Cardiac fibroblast (primary cell): ENCODE data around the gene C2orf69.
A peak's percentile ranks its signal among the peaks of the same experiment; 100 is the strongest.
"Not testable (repeated sequence)": the region's sequence is repeated elsewhere in the genome, so short reads cannot be mapped to it uniquely, and the experiment has no call there.

Experiments
- DNase-seq, 2 donors: peaks; one replicate each; pipeline versions ENCODE4 v3.0.0 to v3.0.0-alpha.2; 2010; ENCODE audit warnings: low read depth in 2 of 2
- H3K4me3 ChIP-seq, 2 donors: replicated peaks in 1 of 2; 1 replicate in 1 of 2; 2 replicates in 1 of 2; pipeline ENCODE4 v1.5.1; 2011; ENCODE audit warnings: low read depth in 2 of 2, low read length in 2 of 2, mild to moderate bottlenecking in 2 of 2, moderate library complexity in 1 of 2
- TF ChIP-seq, protein P1 (sequence below): IDR thresholded peaks from one replicate; pipeline ENCODE4 v1.5.1; 2011; ENCODE audit warnings: low read depth, mild to moderate bottlenecking, low read length, inconsistent platforms

Gene C2orf69

DNA sequence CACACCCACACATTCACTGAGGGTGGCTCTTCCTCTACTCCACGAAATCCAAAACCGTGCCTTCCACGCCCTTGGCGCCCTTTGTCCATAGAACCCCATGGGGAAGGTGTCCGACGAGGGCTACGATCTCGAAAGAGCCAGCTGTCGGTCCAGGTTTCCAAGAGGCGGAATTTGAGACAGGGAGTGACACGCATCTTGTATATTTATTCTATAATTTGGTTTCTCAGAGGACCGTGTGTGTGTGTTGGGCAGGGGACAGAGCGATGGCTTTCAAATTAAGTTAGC, 726 bp downstream of the C2orf69 start:
- TF ChIP-seq, protein P1, sequence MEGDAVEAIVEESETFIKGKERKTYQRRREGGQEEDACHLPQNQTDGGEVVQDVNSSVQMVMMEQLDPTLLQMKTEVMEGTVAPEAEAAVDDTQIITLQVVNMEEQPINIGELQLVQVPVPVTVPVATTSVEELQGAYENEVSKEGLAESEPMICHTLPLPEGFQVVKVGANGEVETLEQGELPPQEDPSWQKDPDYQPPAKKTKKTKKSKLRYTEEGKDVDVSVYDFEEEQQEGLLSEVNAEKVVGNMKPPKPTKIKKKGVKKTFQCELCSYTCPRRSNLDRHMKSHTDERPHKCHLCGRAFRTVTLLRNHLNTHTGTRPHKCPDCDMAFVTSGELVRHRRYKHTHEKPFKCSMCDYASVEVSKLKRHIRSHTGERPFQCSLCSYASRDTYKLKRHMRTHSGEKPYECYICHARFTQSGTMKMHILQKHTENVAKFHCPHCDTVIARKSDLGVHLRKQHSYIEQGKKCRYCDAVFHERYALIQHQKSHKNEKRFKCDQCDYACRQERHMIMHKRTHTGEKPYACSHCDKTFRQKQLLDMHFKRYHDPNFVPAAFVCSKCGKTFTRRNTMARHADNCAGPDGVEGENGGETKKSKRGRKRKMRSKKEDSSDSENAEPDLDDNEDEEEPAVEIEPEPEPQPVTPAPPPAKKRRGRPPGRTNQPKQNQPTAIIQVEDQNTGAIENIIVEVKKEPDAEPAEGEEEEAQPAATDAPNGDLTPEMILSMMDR = no peak
- DNase-seq = no peak
- peak overlapping the region; percentile 90 to 97 for H3K4me3 ChIP-seq

DNA sequence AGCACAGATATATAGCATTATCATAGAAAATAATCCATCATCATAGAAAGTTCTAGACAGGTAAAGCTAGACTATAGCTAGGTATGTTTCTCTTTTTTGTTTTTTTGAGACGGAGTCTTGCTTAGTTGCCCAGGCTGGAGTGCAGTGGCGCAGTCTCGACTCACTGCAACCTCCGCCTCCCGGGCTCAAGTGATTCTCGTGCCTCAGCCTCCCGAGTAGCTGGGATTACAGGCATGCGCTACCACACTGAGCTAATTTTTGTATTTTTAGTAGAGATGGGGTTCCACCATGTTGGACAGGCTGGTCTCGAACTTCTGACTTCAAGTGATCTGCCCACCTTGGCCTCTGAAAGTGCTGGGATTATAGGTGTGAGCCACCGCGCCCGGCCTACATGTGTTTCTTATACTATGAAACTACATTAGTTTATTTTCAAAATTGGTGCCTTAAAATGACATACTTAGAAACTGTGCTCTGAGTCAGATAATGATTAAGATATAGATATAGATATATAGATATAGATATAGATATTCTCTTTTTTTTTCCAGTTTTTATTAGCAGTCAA, 1.5 kb downstream of the C2orf69 start:
- peak overlapping the region; percentile 90 to 97 for H3K4me3 ChIP-seq
- DNase-seq = not testable (repeated sequence)

DNA sequence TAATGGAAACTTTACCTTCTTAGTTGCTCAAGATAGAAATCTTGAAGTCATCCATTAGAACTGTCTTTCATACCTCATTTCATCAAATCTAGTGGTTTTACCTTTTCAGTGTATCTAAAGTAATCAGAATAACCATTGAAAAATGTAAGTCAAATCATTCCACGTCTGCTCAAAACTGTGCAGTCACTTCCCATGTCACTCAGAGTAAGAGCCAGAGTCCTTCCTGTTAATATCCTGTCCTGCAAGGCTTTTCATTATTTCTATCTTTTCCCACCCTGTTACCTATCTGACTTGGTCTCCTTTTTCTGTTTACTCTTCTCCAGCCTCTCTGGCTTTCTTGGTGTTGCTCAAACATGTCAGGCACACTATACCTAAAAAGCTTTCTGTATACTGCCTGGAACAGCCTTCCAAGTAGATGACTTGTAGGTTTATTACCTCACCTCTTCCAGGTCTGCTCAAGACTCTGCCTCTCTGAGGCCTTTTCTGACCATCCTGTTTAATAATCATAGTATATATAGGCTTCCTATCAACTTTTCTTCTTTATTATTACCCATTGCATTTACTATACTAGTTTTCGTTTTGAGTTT, 3.4 kb downstream of the C2orf69 start:
- DNase-seq = no peak
- TF ChIP-seq, protein P1 = no peak
- H3K4me3 ChIP-seq = no peak overlapping the region

DNA sequence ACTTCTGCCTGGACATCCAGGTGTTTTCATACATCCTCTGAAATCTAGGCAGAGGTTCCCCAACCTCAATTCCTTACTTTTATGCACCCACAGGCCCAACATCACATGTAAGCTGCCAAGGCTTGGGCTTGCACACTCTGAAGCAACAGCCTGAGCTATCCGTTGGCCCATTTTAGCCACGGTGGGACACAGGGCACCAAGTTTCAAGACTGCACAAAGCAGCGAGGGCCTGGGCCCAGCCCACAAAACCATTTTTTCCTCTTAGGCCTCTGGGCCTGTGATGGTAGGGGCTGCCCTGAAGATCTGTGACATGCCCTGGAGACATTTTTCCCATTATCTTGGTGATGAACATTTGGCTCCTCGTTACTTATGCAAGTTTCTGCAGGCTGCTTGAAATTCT, 5.9 kb downstream of the C2orf69 start:
- no peak overlapping the region for H3K4me3 ChIP-seq
- DNase-seq = no peak
- TF ChIP-seq, protein P1 = no peak

DNA sequence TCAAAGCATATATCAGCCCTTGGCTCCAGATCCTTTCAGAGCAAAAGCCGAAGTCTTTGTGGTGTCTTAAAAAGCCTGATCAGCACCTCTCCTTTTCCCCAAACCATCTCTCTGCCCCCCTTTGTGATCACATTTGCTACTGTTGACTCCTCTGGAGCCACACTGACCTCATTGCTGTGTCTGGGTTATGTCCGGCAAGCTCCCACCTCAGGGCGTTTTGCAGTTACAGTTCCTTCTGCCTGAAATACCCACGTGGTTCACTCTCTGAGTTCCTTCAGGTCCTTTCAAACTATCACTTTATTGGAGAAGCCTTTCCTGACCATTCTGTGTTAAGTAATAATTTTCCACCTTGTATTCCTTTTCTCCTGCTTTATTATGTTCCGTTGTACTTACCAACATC, 11.8 kb downstream of the C2orf69 start:
- no peak overlapping the region for H3K4me3 ChIP-seq
- DNase-seq = peak in 1 of 2 donors; percentile 13
- TF ChIP-seq, protein P1 = no peak

DNA sequence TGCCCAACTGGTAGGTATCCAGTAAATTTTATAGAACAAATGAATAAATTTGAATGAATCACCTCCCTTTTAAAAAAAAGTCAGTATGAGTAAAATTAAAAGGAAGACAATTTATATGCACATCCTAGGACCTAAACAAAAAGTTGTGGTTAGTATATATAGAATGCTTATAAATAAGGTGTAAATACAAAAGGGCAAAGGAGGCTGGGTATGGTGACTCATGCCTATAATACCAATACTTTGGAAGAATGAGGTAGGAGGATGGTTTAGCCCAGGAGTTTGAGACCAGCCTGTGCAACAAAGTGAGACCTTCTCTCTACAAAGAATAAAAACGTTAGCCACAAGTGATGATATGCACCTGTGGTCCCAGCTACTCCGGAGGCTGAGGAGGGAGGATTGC, 12.8 kb downstream of the C2orf69 start:
- DNase-seq = no peak
- TF ChIP-seq, protein P1 = no peak
- H3K4me3 ChIP-seq = no peak overlapping the region

DNA sequence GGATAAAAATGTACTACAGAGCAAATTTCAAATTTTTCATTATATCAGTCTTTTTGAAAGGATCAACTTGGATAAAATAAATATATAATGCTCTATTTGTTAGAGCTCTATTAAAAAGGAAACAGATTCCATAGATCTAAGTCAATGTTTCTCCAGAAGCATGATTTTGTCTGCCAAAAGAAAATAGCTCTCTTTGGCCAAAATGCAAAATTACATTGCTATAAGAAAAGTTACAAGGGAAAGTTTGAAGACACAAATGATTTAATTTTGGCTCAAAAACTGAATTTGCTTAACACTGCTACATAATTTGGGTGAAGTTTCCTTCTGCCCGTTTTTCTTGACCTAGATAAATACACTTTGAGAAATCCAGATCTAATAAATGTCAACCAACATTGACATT, 15.7 kb downstream of the C2orf69 start:
- no peak for DNase-seq
- no peak overlapping the region for H3K4me3 ChIP-seq
- TF ChIP-seq, protein P1 = no peak
